ENCODE data around the gene AKAP6. TPM values are rescaled to one million over a fixed set of nuclear protein-coding genes. Genes with fewer than 3 reads are reported as not detected.

AKAP6 gene
- total and polyA plus RNA-seq, 2 of the 8 experiments (the other 6 are each of a cell fraction or from before 2014, with no cell fraction given), result 0.09 to 0.89 TPM

GRCh38 chr14:32666308-32666707 is 337.2 kb downstream of the AKAP6 start:
- Histone ChIP-seq H2BK15ac (ENCODE audit: low read length) (no peak overlapping the region), H3K36me3 (ENCODE audit: control insufficient read depth in 2 of 4, insufficient read depth in 4 of 4, low read length in 3 of 4) (no peaks in the 10 kb centered on the region), H4K20me1 (replicated peaks in 1 of 2; ENCODE audit: control insufficient read depth in 1 of 2, insufficient read depth in 2 of 2, low read length in 2 of 2) (no peaks in the 10 kb centered on the region), H3K4me2 (ENCODE audit: insufficient read depth in 1 of 2, low read depth in 2 of 2, low read length in 2 of 2) (no peak overlapping the region), H3K18ac (ENCODE audit: extremely low read depth, low read length) (no peak overlapping the region), H3K4me1 (replicated peaks in 1 of 4; ENCODE audit: control insufficient read depth in 3 of 4, insufficient read depth in 4 of 4, low read length in 3 of 4) (peaks cover 0 to 3% (median 1%) of the 10 kb centered on the region in 4 experiments; a peak in 2 of 7 replicates), H4K8ac (ENCODE audit: extremely low read depth, insufficient read depth, low read length) (no peak overlapping the region), H2AFZ (ENCODE audit: low read length) (no peak overlapping the region), H3K9ac (replicated peaks in 1 of 4; ENCODE audit: extremely low read depth in 1 of 4, low read depth in 3 of 4, low read length in 3 of 4) (no peak overlapping the region), H3K27ac (ENCODE audit: low read depth, low read length) (no peak overlapping the region), H3K79me2 (ENCODE audit: control insufficient read depth in 1 of 2, insufficient read depth in 2 of 2, low read length in 2 of 2) (no peaks in the 10 kb centered on the region), H2AK5ac (ENCODE audit: low read depth, low read length) (no peak overlapping the region), H3K9me3 (ENCODE audit: insufficient read depth in 2 of 2, low read depth in 1 of 2, low read length in 1 of 2) (no peaks in the 10 kb centered on the region), H4K5ac (ENCODE audit: insufficient read length, low read depth, low read length) (no peak overlapping the region), H3K79me1 (ENCODE audit: low read depth, low read length) (no peaks in the 10 kb centered on the region), H2BK12ac (ENCODE audit: low read depth, low read length) (no peak overlapping the region), H3K27me3 (replicated peaks in 1 of 4; ENCODE audit: control insufficient read depth in 3 of 4, extremely low read depth in 1 of 4, insufficient read depth in 3 of 4, low read length in 3 of 4) (no peaks in the 10 kb centered on the region), H3K14ac (ENCODE audit: insufficient read length) (no peak overlapping the region), H3K56ac (replicated peaks; ENCODE audit: insufficient read length, low read depth, low read length) (no peak overlapping the region), H3K23ac (ENCODE audit: insufficient read length) (no peak overlapping the region), H2BK120ac (replicated peaks; ENCODE audit: low read depth, low read length) (no peak overlapping the region), H3K4me3 (ENCODE audit: extremely low read depth in 1 of 4, insufficient read depth in 2 of 4, low read depth in 3 of 4, low read length in 4 of 4) (no peak overlapping the region), H4K91ac (replicated peaks; ENCODE audit: insufficient read length, low read length) (no peak overlapping the region), H2BK5ac (ENCODE audit: low read depth, low read length) (no peak overlapping the region), H2BK20ac (ENCODE audit: low read length) (no peak overlapping the region), H3K4ac (replicated peaks; ENCODE audit: insufficient read length, low read depth, low read length) (no peak overlapping the region), H3K23me2 (ENCODE audit: low read depth, low read length) (no peaks in the 10 kb centered on the region)
- ChIA-PET CTCF (ENCODE audit: partially characterized antibody) (interaction anchor here (0.9 kb wide), 1 partner anchor 9 kb away, joined by 3 read pairs; no protein-coding TSS in a partner anchor), POLR2A (ENCODE audit: partially characterized antibody) (no interaction called here)
- DNase-seq (ENCODE audit: low read depth in 1 of 2, low spot score in 2 of 2), result no peak
- FAIRE-seq, result no peak
- TF ChIP-seq FOSL1 (IDR thresholded peaks at IDR 0.05; ENCODE audit: insufficient read depth, low read depth, low read length), result no peak
- TF ChIP-seq SIRT6 (IDR thresholded peaks at IDR 0.05; ENCODE audit: low read length), result no peak
- no peak for TF ChIP-seq EZH2 (IDR thresholded peaks at IDR 0.05; ENCODE audit: low read depth, low read length, severe bottlenecking)
- TF ChIP-seq JUND (IDR thresholded peaks at IDR 0.05; ENCODE audit: low read length), result no peak
- no peak for TF ChIP-seq RNF2 (IDR thresholded peaks at IDR 0.05; ENCODE audit: borderline replicate concordance, low read depth, low read length, missing control alignments, poor library complexity, severe bottlenecking)
- TF ChIP-seq USF2 (IDR thresholded peaks at IDR 0.05; ENCODE audit: low read length), result no peak
- TF ChIP-seq EGR1 (IDR thresholded peaks at IDR 0.05; ENCODE audit: borderline replicate concordance, low read depth, low read length), result no peak
- TF ChIP-seq BRCA1 (IDR thresholded peaks at IDR 0.05; ENCODE audit: low read depth, low read length), result no peak
- TF ChIP-seq CEBPB (IDR thresholded peaks at IDR 0.05; ENCODE audit: low read depth, low read length), result no peak
- TF ChIP-seq HDAC6 (IDR thresholded peaks at IDR 0.05; ENCODE audit: low read depth, low read length), result no peak
- TF ChIP-seq TCF12 (IDR thresholded peaks at IDR 0.05; ENCODE audit: low read depth, low read length), result no peak
- TF ChIP-seq SUZ12 (IDR thresholded peaks at IDR 0.05; ENCODE audit: low read length), result no peak
- TF ChIP-seq YY1 (IDR thresholded peaks at IDR 0.05; ENCODE audit: low read depth, low read length), result no peak
- TF ChIP-seq POLR2AphosphoS5 (IDR thresholded peaks at IDR 0.05; ENCODE audit: low read depth, low read length), result no peak
- TF ChIP-seq GABPA (IDR thresholded peaks at IDR 0.05; ENCODE audit: borderline replicate concordance, insufficient read depth, low read length), result no peak
